Skin epidermis (tissue), 12 donors: ENCODE measurements around the gene QRSL1.
A peak's percentile ranks its signal among the peaks of the same experiment; 100 is the strongest.
"Not testable (repeated sequence)": the region's sequence is repeated elsewhere in the genome, so short reads cannot be mapped to it uniquely, and the experiment has no call there.

Source experiments
- H3K27ac ChIP-seq, 21 experiments: fragments of 200-600 bp; sonication (generic) in 11 of 21; one replicate each; pipeline ENCODE4 v1.5.0; 2020; ENCODE audit warnings: mild to moderate bottlenecking in 3 of 21, inconsistent platforms in 2 of 21, moderate library complexity in 2 of 21
- H3K4me3 ChIP-seq, 7 experiments: fragments of 200-600 bp; sonication (generic) in 2 of 7; one replicate each; pipeline ENCODE4 v1.5.0; 2020; ENCODE audit warnings: inconsistent platforms in 2 of 7, mild to moderate bottlenecking in 2 of 7, moderate library complexity in 1 of 7

Gene QRSL1

GRCh38 chr6:106629103-106629858, at the start of gene QRSL1, which contains the start of gene RTN4IP1:
Gene QRSL1, plus strand, starts transcription at chr6:106629578. Its CDS starts 104 bp downstream, at chr6:106629682.
Gene RTN4IP1, minus strand, starts transcription at chr6:106629498. Its CDS starts 477 bp downstream, at chr6:106629021.
- peak within 1 kb of the TSS; percentile 53 to 93 (median 82) for H3K27ac ChIP-seq
- peak within 1 kb of the TSS; percentile 51 to 93 (median 77) for H3K4me3 ChIP-seq

GRCh38 chr6:106581468-106581867, 47.9 kb upstream of the QRSL1 start:
- no peak overlapping the region for H3K27ac ChIP-seq

GRCh38 chr6:106586815-106587415, 42.5 kb upstream of the QRSL1 start:
- Histone ChIP-seq H3K27ac (no peak overlapping the region), H3K4me3 (no peak overlapping the region)

More at GRCh38 chr6:106581468-106581867, 47.9 kb upstream of the QRSL1 start:
- H3K4me3 ChIP-seq, result no peak overlapping the region

GRCh38 chr6:106588937-106589336, 40.4 kb upstream of the QRSL1 start:
- H3K4me3 ChIP-seq, H3K27ac ChIP-seq: not testable (repeated sequence)

GRCh38 chr6:106591111-106591825, 38.1 kb upstream of the QRSL1 start:
- H3K4me3 ChIP-seq, result no peak overlapping the region
- H3K27ac ChIP-seq, result no peak overlapping the region

- H3K27ac ChIP-seq, result no peak overlapping the region
- H3K4me3 ChIP-seq, result no peak overlapping the region
Measured at GRCh38 chr6:106599440-106599839, 29.9 kb upstream of the QRSL1 start.

- H3K4me3 ChIP-seq, result no peak overlapping the region
Measured at GRCh38 chr6:106600329-106600728, 29.0 kb upstream of the QRSL1 start.

GRCh38 chr6:106608080-106608668, 21.2 kb upstream of the QRSL1 start:
- H3K27ac ChIP-seq, result no peak overlapping the region

More at GRCh38 chr6:106600329-106600728, 29.0 kb upstream of the QRSL1 start:
- no peak overlapping the region for H3K27ac ChIP-seq

GRCh38 chr6:106609699-106610098, 19.7 kb upstream of the QRSL1 start:
- Histone ChIP-seq H3K4me3 (no peak overlapping the region), H3K27ac (no peak overlapping the region)

More at GRCh38 chr6:106608080-106608668, 21.2 kb upstream of the QRSL1 start:
- H3K4me3 ChIP-seq, result no peak overlapping the region

GRCh38 chr6:106611030-106611429, 18.3 kb upstream of the QRSL1 start:
- H3K4me3 ChIP-seq, result no peak overlapping the region
- no peak overlapping the region for H3K27ac ChIP-seq

GRCh38 chr6:106612671-106613416, 16.5 kb upstream of the QRSL1 start:
- H3K27ac ChIP-seq, result peak overlapping the region in 1 of 21 experiments; percentile 24
- H3K4me3 ChIP-seq, result no peak overlapping the region

- peak overlapping the region in 1 of 21 experiments; percentile 24 for H3K27ac ChIP-seq
- H3K4me3 ChIP-seq, result no peak overlapping the region
Measured at GRCh38 chr6:106613590-106613989, 15.8 kb upstream of the QRSL1 start.

- Histone ChIP-seq H3K4me3 (no peak overlapping the region), H3K27ac (peak overlapping the region in 1 of 21 experiments; percentile 44)
Measured at GRCh38 chr6:106614166-106614565, 15.2 kb upstream of the QRSL1 start.

- Histone ChIP-seq H3K27ac (peak overlapping the region in 1 of 21 experiments; percentile 44), H3K4me3 (no peak overlapping the region)
Measured at GRCh38 chr6:106614592-106615257, 14.7 kb upstream of the QRSL1 start.

- Histone ChIP-seq H3K4me3 (no peak overlapping the region), H3K27ac (no peak overlapping the region)
Measured at GRCh38 chr6:106617302-106617701, 12.1 kb upstream of the QRSL1 start.

GRCh38 chr6:106617857-106618256, 11.5 kb upstream of the QRSL1 start:
- no peak overlapping the region for H3K27ac ChIP-seq
- no peak overlapping the region for H3K4me3 ChIP-seq

GRCh38 chr6:106618324-106618723, 11.1 kb upstream of the QRSL1 start:
- H3K4me3 ChIP-seq, result no peak overlapping the region
- H3K27ac ChIP-seq, result no peak overlapping the region

- H3K27ac ChIP-seq, result no peak overlapping the region
- no peak overlapping the region for H3K4me3 ChIP-seq
Measured at GRCh38 chr6:106619223-106619622, 10.2 kb upstream of the QRSL1 start.
